Stimulated activated CD8-positive, alpha-beta memory T cell treated with anti-CD3 and anti-CD28 coated beads, Interleukin-2, amount 100 ng/mL, for 1 hour (primary cell): ENCODE data around the gene GNPTG.
A peak's percentile ranks its signal among the peaks of the same experiment; 100 is the strongest.

Experiments used
- DNase-seq, 2 donors: peaks; one replicate each; pipeline ENCODE4 v3.0.0-alpha.2; 2020; ENCODE audit warnings: low read depth in 2 of 2

GNPTG gene

GRCh38 chr16:1351582-1352362 is at the start of gene GNPTG, which contains the start of gene TSR3:
TSS of gene GNPTG (plus strand) at chr16:1351931. CDS start at chr16:1351966, 35 bp downstream.
TSS of gene TSR3 (minus strand) at chr16:1351878. CDS start at chr16:1351804, 74 bp downstream.
- DNase-seq = peak; percentile 71 to 78

DNA sequence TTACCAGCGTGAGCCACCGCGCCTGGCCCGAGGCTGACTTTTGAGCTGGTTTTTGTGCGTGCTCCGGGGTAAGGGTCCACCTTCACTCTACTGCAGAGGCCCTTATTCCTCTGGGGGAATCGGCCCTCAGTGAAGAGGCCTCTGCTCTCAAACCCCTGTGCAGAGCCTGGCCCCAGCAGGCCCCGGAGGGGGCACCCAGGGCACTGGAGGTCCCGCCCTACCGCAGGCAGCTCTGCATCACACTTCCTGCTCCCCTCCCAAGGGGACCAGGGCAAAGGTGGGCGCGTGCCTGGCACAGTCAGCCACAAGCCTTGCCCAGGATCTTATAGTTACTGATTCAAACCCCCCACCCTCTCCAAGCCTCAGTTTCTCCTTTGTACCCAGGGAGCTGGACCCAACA is 45.9 kb upstream of the GNPTG start:
- DNase-seq = no peak

DNA sequence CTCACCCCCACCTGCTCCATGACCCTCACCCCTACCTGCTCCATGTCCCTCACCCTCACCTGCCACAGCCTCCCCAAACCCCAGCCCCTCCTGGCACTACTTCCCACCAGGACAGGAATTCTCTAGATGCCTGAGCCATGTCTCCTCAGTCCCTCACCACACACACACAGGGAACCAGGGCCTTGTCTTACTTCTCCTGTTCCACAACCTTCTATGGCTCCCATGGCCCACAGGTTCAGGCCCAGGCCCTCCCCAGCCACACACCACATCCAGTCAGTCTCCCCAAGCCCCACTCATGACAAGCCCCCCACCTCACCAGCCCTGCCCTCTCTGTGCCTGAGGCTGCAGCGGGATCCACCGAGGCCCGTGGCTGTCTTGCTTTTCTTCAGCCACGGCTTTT is 45.4 kb upstream of the GNPTG start:
- DNase-seq = no peak

- DNase-seq = no peak
Measured at GRCh38 chr16:1308036-1308976, 43.4 kb upstream of the GNPTG start.

DNA sequence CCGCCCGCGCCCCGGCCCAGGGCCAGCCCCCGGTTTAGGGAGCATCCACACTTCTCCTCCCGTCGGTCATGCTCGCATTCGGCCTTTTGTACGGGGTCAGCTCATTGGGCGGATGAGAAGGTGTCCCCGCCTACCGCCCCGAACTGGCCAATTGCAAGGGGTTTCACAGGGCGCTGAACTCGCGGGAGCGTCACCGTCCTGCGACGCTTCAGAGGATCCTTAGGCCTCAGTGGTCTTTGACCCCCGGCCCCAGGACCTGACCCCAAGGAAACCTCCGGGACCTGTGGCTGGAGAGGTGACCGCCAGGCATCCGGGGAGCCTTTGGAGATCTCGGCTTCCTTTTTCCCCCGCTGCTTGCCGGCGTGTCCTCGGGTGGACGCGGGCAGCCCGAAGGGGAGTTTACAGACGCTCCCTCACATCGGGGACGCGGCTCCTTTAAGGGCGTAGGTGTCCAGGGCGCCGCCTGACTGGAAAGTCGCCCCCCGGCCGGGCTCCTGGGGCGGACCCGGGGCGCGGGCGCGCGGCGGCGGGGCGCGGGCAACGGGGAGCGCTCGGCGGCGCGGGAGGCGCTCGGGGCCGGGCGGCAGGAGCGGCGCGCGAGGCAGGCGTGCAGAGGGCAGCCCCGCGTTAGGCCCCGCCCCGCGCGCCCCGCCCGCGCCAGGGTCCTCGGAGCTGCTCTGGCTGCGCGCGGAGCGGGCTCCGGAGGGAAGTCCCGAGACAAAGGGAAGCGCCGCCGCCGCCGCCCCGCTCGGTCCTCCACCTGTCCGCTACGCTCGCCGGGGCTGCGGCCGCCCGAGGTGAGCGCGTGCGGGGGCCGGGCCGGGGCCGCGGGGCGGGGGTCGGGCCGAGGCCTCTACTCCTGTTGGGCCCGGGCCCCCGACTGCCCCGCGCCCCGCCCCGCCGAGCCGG is 42.5 kb upstream of the GNPTG start, which contains the start of gene UBE2I:
Gene UBE2I (plus strand): TSS at position 660 of the 909 bp plus-strand sequence. CDS start 4,395 bp downstream, outside the sequence.
- DNase-seq = peak; percentile 95 to 97

- peak in 1 of 2 donors; percentile 15 for DNase-seq
Measured at GRCh38 chr16:1309888-1310831, 41.6 kb upstream of the GNPTG start.

DNA sequence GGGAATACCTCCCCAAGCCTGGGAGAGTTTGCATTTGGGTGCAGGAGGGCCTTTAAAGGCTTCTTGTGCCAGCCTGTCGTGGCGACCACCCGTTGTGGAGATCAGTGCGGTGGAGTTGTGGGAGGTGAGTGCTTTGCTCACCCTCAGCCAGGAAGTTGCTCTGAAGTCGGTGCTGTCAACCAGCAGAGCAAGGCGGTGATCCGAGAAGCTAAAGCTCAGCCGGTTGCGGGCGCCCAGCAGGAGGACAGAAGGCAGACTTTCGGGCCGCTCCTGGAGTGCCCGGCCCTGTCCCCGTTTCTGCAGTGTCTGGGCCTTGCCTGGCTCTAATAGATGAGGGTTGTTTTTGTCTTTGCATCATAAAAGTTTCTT is 40.9 kb upstream of the GNPTG start:
- DNase-seq = no peak

DNA sequence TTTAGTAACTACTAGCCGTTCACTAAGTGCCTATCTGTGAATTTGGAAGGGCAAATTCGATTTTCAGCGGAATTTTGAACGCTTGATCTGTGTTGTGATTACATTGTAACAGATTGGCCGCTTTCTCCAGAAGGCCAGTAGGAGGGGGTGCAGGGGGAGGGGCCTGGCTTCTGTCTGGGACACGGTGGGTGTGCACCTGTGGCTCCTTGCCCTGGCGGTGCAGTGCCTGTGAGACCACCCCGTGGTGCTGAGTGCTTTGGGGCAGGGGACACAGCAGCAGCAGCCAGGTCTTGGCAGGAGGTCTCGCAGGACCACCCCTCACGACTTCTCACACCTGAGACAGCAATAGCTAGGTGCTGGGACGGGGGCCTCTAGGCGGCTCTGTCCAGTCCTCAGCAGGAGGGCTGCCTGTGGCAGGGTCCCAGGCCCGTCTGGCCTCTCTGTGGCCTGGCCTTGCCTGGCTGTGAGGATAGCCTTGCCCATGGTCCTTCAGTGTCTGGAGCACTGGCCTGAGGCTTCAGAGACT is 40.5 kb upstream of the GNPTG start:
- no peak for DNase-seq

- no peak for DNase-seq
Measured at GRCh38 chr16:1311738-1312466, 39.8 kb upstream of the GNPTG start.

GRCh38 chr16:1312467-1312816 is 39.3 kb upstream of the GNPTG start:
- no peak for DNase-seq

DNA sequence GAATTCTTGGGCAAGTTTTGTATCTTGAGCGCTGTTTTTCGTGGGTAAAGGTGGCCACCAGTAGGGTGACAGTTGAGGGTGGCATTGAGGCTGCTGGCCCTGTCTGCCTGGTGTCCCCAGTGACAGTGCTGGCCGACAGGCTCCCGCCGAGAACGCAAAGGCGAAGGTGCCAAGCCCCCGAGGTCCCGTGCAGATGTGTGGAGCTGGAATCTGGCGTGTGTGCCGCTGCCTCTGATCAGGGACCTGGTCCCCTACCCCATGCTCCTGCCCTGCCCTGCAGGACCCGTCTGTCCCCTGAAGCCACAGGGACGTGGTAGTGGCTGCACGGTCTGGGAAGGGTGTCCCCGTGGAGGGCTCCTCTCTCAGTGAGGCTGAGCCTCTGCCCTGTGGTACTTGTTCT is 38.8 kb upstream of the GNPTG start:
- DNase-seq = no peak

- no peak for DNase-seq
Measured at GRCh38 chr16:1313721-1314369, 37.9 kb upstream of the GNPTG start.

DNA sequence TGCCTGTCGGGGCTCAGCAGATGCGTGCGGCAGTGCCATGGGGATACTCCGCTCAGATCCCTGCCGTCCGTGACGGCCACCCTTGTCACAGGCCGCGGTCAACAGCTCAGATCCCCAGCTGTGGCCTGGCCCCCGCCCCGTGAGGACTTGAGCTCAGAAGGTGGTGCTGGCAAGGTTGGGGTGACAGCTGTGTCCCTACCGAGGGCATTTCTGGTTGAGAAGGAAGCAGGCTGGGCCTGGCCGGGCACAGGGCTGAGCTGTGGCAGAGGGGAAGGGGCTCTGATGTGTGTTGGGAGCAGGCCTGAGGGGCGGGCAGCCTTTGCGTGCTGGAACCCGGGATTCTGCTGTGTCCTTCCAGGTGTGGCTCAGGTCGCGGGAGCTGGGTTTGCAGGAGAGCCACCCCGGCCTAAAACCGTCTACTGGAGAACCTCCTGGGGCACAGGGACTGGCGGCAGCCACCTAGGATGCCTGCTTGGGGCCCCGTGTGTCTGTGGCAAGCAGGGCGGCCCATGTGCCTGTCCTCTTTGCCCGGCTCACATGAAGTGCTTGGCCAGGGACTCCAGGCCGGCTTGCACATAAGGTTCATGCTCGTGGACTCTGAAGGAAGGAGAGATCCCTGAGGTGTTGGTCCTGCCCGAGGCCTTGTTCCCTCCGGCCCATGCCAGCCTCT is 37.2 kb upstream of the GNPTG start:
- no peak for DNase-seq

- no peak for DNase-seq
Measured at GRCh38 chr16:1315081-1316032, 36.4 kb upstream of the GNPTG start.

DNA sequence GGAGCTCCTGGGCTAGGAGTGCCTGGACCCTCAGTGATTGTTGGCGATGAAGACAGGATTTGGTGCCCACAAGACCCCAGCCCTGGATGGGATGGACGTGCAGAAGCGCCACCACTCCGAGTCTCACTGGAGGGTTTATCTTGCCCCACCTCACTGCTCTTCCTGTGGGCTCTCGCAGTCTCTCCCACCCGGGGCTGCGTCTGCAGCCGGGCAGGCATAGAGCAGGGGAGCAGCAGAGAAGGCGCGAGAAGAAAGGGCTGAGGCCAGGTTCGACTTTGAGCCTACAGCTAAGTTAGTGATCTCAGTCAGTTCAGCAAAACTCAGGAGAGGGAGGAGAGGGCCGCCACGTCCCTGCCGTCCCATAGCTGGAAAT is 35.7 kb upstream of the GNPTG start:
- no peak for DNase-seq

- DNase-seq = no peak
Measured at GRCh38 chr16:1317479-1318267, 34.1 kb upstream of the GNPTG start.

GRCh38 chr16:1318268-1318545 is 33.5 kb upstream of the GNPTG start:
- no peak for DNase-seq
